Activated CD8-positive, alpha-beta T cell treated with anti-CD3 and anti-CD28 coated beads for 36 hours (primary cell): Measurements from ENCODE around the gene PDK2. TPM values are rescaled to one million over a fixed set of nuclear protein-coding genes. Genes with fewer than 3 reads are reported as not detected.

Experiments
- ATAC-seq: fragments of 200-7000 bp; cut with Tn5 transposase; one replicate; pipeline ENCODE4 v1.10.0; 2021; ENCODE audit warnings: mild to moderate bottlenecking, moderate library complexity
- CTCF ChIA-PET: fragments of 350-600 bp; sonication (Branson Sonifier 250); formaldehyde crosslinking; loops from one replicate; lab custom pipeline; 2021; ENCODE audit warnings: antibody characterized with exemption; lab: Charles Lee
- POLR2A ChIA-PET: fragments of 350-600 bp; sonication (Branson Sonifier 250); formaldehyde crosslinking; loops from one replicate; lab custom pipeline; 2021; ENCODE audit warnings: antibody characterized with exemption; lab: Charles Lee
- DNase-seq: peaks from one replicate; pipeline ENCODE4 v3.0.0-alpha.2; 2020
- H3K27ac Mint-ChIP-seq: one replicate; pipeline ENCODE4 v1.8.0; 2021; ENCODE audit warnings: mild to moderate bottlenecking, mixed read lengths
- H3K27me3 Mint-ChIP-seq: one replicate; pipeline ENCODE4 v1.8.0; 2021; ENCODE audit warnings: mixed read lengths
- H3K36me3 Mint-ChIP-seq: one replicate; pipeline ENCODE4 v1.8.0; 2021; ENCODE audit warnings: low read depth, mixed read lengths
- H3K4me1 Mint-ChIP-seq: one replicate; pipeline ENCODE4 v1.8.0; 2021; ENCODE audit warnings: low read depth, mixed read lengths
- H3K4me3 Mint-ChIP-seq: one replicate; pipeline ENCODE4 v1.8.0; 2021; ENCODE audit warnings: mild to moderate bottlenecking, moderate library complexity, mixed read lengths
- H3K9me3 Mint-ChIP-seq: one replicate; pipeline ENCODE4 v1.8.0; 2021; ENCODE audit warnings: mixed read lengths
- CTCF ChIP-seq: fragments of 200-600 bp; IDR thresholded peaks from one replicate; pipeline ENCODE4 v1.8.0; 2022; ENCODE audit warnings: antibody characterized with exemption, mild to moderate bottlenecking
- intact Hi-C: fragments of 100-400 bp; cut with micrococcal nuclease; formaldehyde crosslinking; loops from one replicate; pipeline ENCODE4 v1.10.0; 2022
- total RNA-seq, 2 experiments: library from RNA; stranded (reverse); gene quantifications; one replicate each; pipeline ENCODE4 v1.2.3, GENCODE V29; 2021

The PDK2 gene
- total RNA-seq, 2 experiments from 2014 or later = 6.0 to 7.7 TPM

- Mint-ChIP-seq H3K9me3 (no peaks in the 10 kb centered on the region), H3K4me3 (no peak overlapping the region), H3K36me3 (no peaks in the 10 kb centered on the region), H3K27me3 (no peaks in the 10 kb centered on the region), H3K27ac (no peak overlapping the region), H3K4me1 (peaks cover 12% of the 10 kb centered on the region)
- intact Hi-C loops = no loop called here
- ChIA-PET CTCF (interaction anchor here (1.6 to 2.2 kb wide), 3 partner anchors 14 to 17 kb away, joined by 5 to 6 read pairs (median 5); no protein-coding TSS in a partner anchor), POLR2A (no interaction called here)
- no peak for TF ChIP-seq CTCF
- ATAC-seq = no peak
- no peak for DNase-seq
These were observed 6.4 kb downstream of the PDK2 start for GRCh38 chr17:50101346-50102163.

- no peak for TF ChIP-seq CTCF
- ChIA-PET CTCF (interaction anchor here (2.0 to 3.5 kb wide), 4 partner anchors 8 to 16 kb away, joined by 5 to 23 read pairs (median 8); no protein-coding TSS in a partner anchor), POLR2A (interaction anchor here (2.3 kb wide), 1 partner anchor 7 kb away, joined by 6 read pairs; the partner anchor contains the start of gene PDK2)
- intact Hi-C loops = no loop called here
- Mint-ChIP-seq H3K9me3 (no peaks in the 10 kb centered on the region), H3K36me3 (no peaks in the 10 kb centered on the region), H3K4me1 (peaks cover 11% of the 10 kb centered on the region), H3K4me3 (no peak overlapping the region), H3K27me3 (no peaks in the 10 kb centered on the region), H3K27ac (no peak overlapping the region)
- ATAC-seq (no peak), DNase-seq (no peak)
These were observed 7.2 kb downstream of the PDK2 start for GRCh38 chr17:50102164-50102991.

GRCh38 chr17:50103252-50103651, 8.1 kb downstream of the PDK2 start:
- Mint-ChIP-seq H3K27me3 (no peaks in the 10 kb centered on the region), H3K4me1 (peaks cover 11% of the 10 kb centered on the region), H3K4me3 (no peak overlapping the region), H3K27ac (peak overlapping the region; percentile 9), H3K36me3 (no peaks in the 10 kb centered on the region), H3K9me3 (no peaks in the 10 kb centered on the region)
- TF ChIP-seq CTCF = no peak
- DNase-seq (no peak), ATAC-seq (no peak)
- ChIA-PET CTCF (interaction anchor here (0.8 to 3.5 kb wide), 5 partner anchors 9 to 59 kb away, joined by 3 to 23 read pairs (median 6); no protein-coding TSS in a partner anchor), POLR2A (interaction anchor here (2.3 kb wide), 1 partner anchor 8 kb away, joined by 6 read pairs; the partner anchor contains the start of gene PDK2)
- intact Hi-C loops = no loop called here

GRCh38 chr17:50103941-50104340, 8.8 kb downstream of the PDK2 start:
- Mint-ChIP-seq H3K27me3 (no peaks in the 10 kb centered on the region), H3K36me3 (no peaks in the 10 kb centered on the region), H3K27ac (no peak overlapping the region), H3K9me3 (no peaks in the 10 kb centered on the region), H3K4me1 (peaks cover 11% of the 10 kb centered on the region), H3K4me3 (no peak overlapping the region)
- DNase-seq = no peak
- ChIA-PET POLR2A (interaction anchor here (2.3 kb wide), 1 partner anchor 9 kb away, joined by 6 read pairs; the partner anchor contains the start of gene PDK2), CTCF (interaction anchor here (0.8 to 3.5 kb wide), 5 partner anchors 10 to 77 kb away, joined by 3 to 23 read pairs (median 6); no protein-coding TSS in a partner anchor)
- intact Hi-C loops = no loop called here
- no peak for ATAC-seq
- TF ChIP-seq CTCF = no peak
